Measurements from ENCODE around the gene NF1. TPM values are rescaled to one million over a fixed set of nuclear protein-coding genes. Genes with fewer than 3 reads are reported as not detected.

Gene NF1
- total RNA-seq, 1 experiment from 2014 or later: 62.4 TPM

DNA sequence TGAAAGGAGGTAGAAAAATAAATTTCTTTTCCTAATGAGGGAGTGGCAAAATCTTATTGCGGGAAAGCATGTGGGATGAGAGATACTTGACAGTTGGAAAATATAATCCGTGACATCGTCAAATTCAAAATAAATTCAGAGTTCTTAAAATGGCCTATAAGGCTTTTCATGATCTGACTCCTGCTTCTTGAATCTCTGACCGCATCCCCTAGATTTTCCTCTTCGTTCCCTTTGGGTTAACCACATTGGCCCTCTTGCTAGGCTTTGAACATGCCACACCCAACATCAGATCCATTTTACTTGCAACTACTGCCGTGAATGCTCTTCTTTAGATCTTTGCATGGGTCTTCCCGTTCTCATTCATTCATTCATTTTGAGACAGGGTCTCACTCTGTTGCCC lies 50.1 kb downstream of the NF1 start:
- no peak overlapping the region for H3K4me3 ChIP-seq (ENCODE audit: low read depth, low read length)
- H3K9me3 ChIP-seq: no peaks in the 10 kb centered on the region
- H3K27me3 ChIP-seq (replicated peaks; ENCODE audit: control insufficient read depth, insufficient read depth, low read length): no peaks in the 10 kb centered on the region
- intact Hi-C loops (cut with micrococcal nuclease; ENCODE audit: unreplicated experiment): no loop called here
- ChIA-PET CTCF (no interaction called here), POLR2A (no interaction called here)
- no peaks in the 10 kb centered on the region for H3K27me3 Mint-ChIP-seq (ENCODE audit: insufficient read depth, unreplicated experiment)
- H3K27ac Mint-ChIP-seq (ENCODE audit: unreplicated experiment): no peak overlapping the region
- no TSS peak for BruUV-seq (replicated peaks)
- H3K36me3 Mint-ChIP-seq (ENCODE audit: insufficient read depth, unreplicated experiment): peaks cover 10% of the 10 kb centered on the region
- TF ChIP-seq, protein P1, sequence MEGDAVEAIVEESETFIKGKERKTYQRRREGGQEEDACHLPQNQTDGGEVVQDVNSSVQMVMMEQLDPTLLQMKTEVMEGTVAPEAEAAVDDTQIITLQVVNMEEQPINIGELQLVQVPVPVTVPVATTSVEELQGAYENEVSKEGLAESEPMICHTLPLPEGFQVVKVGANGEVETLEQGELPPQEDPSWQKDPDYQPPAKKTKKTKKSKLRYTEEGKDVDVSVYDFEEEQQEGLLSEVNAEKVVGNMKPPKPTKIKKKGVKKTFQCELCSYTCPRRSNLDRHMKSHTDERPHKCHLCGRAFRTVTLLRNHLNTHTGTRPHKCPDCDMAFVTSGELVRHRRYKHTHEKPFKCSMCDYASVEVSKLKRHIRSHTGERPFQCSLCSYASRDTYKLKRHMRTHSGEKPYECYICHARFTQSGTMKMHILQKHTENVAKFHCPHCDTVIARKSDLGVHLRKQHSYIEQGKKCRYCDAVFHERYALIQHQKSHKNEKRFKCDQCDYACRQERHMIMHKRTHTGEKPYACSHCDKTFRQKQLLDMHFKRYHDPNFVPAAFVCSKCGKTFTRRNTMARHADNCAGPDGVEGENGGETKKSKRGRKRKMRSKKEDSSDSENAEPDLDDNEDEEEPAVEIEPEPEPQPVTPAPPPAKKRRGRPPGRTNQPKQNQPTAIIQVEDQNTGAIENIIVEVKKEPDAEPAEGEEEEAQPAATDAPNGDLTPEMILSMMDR (IDR thresholded peaks at IDR 0.05; ENCODE audit: insufficient read depth in 1 of 2, low read depth in 1 of 2, low read length in 1 of 2, severe bottlenecking in 1 of 2, unreplicated experiment in 1 of 2): no peak
- peaks cover 12% of the 10 kb centered on the region; the same call in 1 of the 2 replicates for H3K4me1 ChIP-seq
- peaks cover 18% of the 10 kb centered on the region for H3K4me1 Mint-ChIP-seq (ENCODE audit: low read depth, unreplicated experiment)
- no peak overlapping the region for H3K4me3 Mint-ChIP-seq (ENCODE audit: unreplicated experiment)
- DNase-seq: no peak
- H3K9me3 Mint-ChIP-seq (ENCODE audit: unreplicated experiment): no peaks in the 10 kb centered on the region
- no peaks in the 10 kb centered on the region for H3K36me3 ChIP-seq (ENCODE audit: control insufficient read depth, insufficient read depth, low read length)

DNA sequence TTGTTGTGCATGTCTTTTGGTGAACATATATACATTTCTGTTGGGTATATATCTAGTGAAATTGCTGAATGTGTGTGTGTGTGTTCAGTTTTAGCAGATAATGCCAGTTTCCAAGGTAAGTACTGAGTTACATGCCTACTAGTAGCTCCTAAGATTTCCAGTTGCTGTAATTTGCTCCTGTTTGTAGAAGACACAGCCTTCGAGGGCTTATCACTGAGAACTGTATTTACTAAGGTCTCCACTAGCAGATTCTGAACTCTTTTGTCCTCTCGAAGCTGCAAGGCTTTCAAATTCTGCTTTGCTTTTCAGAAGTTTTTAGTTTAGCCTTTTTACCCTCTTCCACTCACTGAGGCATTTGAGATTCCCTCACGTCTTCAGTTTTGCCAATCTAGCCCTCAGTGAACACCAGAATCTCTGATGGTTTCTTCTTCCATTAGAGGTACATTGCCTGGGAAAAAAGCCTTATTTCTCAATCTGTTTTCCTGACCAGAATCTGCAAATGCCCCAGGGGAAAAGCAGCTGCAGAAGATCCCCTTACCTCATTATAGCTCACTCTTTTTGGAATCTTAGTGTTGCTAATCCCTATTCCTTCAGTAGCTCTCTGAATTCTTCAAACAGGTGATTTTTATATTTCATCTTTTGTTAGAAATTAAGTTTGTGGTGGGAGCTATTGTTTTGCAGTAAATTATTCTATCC lies 52.9 kb downstream of the NF1 start:
- Histone ChIP-seq H3K9me3 (no peaks in the 10 kb centered on the region; the same call in 1 of the 2 replicates), H3K36me3 (ENCODE audit: control insufficient read depth, insufficient read depth, low read length) (no peaks in the 10 kb centered on the region), H3K4me3 (ENCODE audit: low read depth, low read length) (no peak overlapping the region), H3K27me3 (replicated peaks; ENCODE audit: control insufficient read depth, insufficient read depth, low read length) (no peaks in the 10 kb centered on the region), H3K4me1 (peaks cover 12% of the 10 kb centered on the region; the same call in 1 of the 2 replicates)
- Mint-ChIP-seq H3K27me3 (ENCODE audit: insufficient read depth, unreplicated experiment) (no peaks in the 10 kb centered on the region), H3K4me1 (ENCODE audit: low read depth, unreplicated experiment) (peaks cover 12% of the 10 kb centered on the region), H3K4me3 (ENCODE audit: unreplicated experiment) (peak overlapping the region; percentile 32), H3K27ac (ENCODE audit: unreplicated experiment) (peak overlapping the region; percentile 33), H3K36me3 (ENCODE audit: insufficient read depth, unreplicated experiment) (peaks cover 17% of the 10 kb centered on the region), H3K9me3 (ENCODE audit: unreplicated experiment) (peaks cover 8% of the 10 kb centered on the region)
- TF ChIP-seq, protein P1 (IDR thresholded peaks at IDR 0.05; ENCODE audit: insufficient read depth in 1 of 2, low read depth in 1 of 2, low read length in 1 of 2, severe bottlenecking in 1 of 2, unreplicated experiment in 1 of 2): no peak
- ChIA-PET CTCF (interaction anchor here (0.6 to 1.1 kb wide), 3 partner anchors 12 to 132 kb away, joined by 3 to 4 read pairs (median 3); no protein-coding TSS in a partner anchor), POLR2A (interaction anchor here (0.7 kb wide), 1 partner anchor 53 kb away, joined by 3 read pairs; the partner anchor contains the start of gene NF1)
- peak in 1 of 2 experiments; percentile 13 for DNase-seq
- BruUV-seq (replicated peaks): no TSS peak
- intact Hi-C loops (cut with micrococcal nuclease; ENCODE audit: unreplicated experiment): no loop called here

DNA sequence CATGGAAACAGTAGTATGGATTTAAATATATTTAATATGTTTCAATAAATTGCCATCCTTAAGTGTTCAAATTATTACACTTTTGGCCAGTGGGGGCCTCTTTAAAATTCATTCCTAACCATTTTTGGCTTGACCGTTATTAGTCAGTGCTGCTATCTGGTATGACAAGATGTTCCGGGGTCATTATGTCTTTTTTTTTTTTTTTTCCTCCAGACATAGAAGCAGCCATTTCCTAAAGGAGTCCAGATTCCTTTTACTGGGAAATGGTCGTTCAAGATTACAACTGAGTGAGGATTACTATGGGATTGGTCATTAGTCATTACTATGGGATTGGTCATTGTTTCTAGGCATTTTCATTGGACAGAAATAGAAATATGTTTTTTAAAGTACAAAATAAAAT lies 53.4 kb downstream of the NF1 start:
- H3K9me3 Mint-ChIP-seq (ENCODE audit: unreplicated experiment): peaks cover 11% of the 10 kb centered on the region
- ChIA-PET POLR2A (interaction anchor here (0.7 kb wide), 1 partner anchor 53 kb away, joined by 3 read pairs; the partner anchor contains the start of gene NF1), CTCF (interaction anchor here (0.6 to 1.1 kb wide), 2 partner anchors 15 to 133 kb away, joined by 3 read pairs; no protein-coding TSS in a partner anchor)
- peaks cover 12% of the 10 kb centered on the region; the same call in 1 of the 2 replicates for H3K4me1 ChIP-seq
- peaks cover 17% of the 10 kb centered on the region for H3K36me3 Mint-ChIP-seq (ENCODE audit: insufficient read depth, unreplicated experiment)
- no TSS peak for BruUV-seq (replicated peaks)
- TF ChIP-seq, protein P1 (IDR thresholded peaks at IDR 0.05; ENCODE audit: insufficient read depth in 1 of 2, low read depth in 1 of 2, low read length in 1 of 2, severe bottlenecking in 1 of 2, unreplicated experiment in 1 of 2): no peak
- no peak for DNase-seq
- peak overlapping the region; percentile 32 for H3K4me3 Mint-ChIP-seq (ENCODE audit: unreplicated experiment)
- H3K36me3 ChIP-seq (ENCODE audit: control insufficient read depth, insufficient read depth, low read length): no peaks in the 10 kb centered on the region
- H3K4me1 Mint-ChIP-seq (ENCODE audit: low read depth, unreplicated experiment): peaks cover 12% of the 10 kb centered on the region
- intact Hi-C loops (cut with micrococcal nuclease; ENCODE audit: unreplicated experiment): no loop called here
- H3K27me3 ChIP-seq (replicated peaks; ENCODE audit: control insufficient read depth, insufficient read depth, low read length): no peaks in the 10 kb centered on the region
- no peak overlapping the region for H3K4me3 ChIP-seq (ENCODE audit: low read depth, low read length)
- H3K27ac Mint-ChIP-seq (ENCODE audit: unreplicated experiment): peak overlapping the region; percentile 33
- H3K27me3 Mint-ChIP-seq (ENCODE audit: insufficient read depth, unreplicated experiment): no peaks in the 10 kb centered on the region
- H3K9me3 ChIP-seq: no peaks in the 10 kb centered on the region; the same call in 1 of the 2 replicates

Data from Caco-2 (cell line).